GM18508 (cell line): ENCODE data around the gene MTX2.
"Not testable (repeated sequence)": the region's sequence is repeated elsewhere in the genome, so short reads cannot be mapped to it uniquely, and the experiment has no call there.

Experiments
- ATAC-seq: cut with Tn5 transposase; IDR thresholded peaks from one replicate; pipeline ENCODE4 v1.9.1; 2021; ENCODE audit warnings: moderate number of reproducible peaks; ENCODE audit not compliant: insufficient read depth, unreplicated experiment

MTX2 gene

GRCh38 chr2:176284461-176285049 is 15.3 kb downstream of the MTX2 start:
- ATAC-seq, result no peak

GRCh38 chr2:176285321-176285720 is 16.1 kb downstream of the MTX2 start:
- no peak for ATAC-seq

- no peak for ATAC-seq
These were observed 22.1 kb downstream of the MTX2 start for GRCh38 chr2:176291335-176291734.

- ATAC-seq, result peak; percentile 62
These were observed 22.6 kb downstream of the MTX2 start for GRCh38 chr2:176291809-176292283.

GRCh38 chr2:176292608-176293007 is 23.4 kb downstream of the MTX2 start:
- no peak for ATAC-seq

- no peak for ATAC-seq
These were observed 24.1 kb downstream of the MTX2 start for GRCh38 chr2:176293334-176293733.

GRCh38 chr2:176297067-176297466 is 27.8 kb downstream of the MTX2 start:
- ATAC-seq, result no peak

- ATAC-seq, result no peak
These were observed 28.5 kb downstream of the MTX2 start for GRCh38 chr2:176297737-176298136.

GRCh38 chr2:176306020-176306419 is 36.8 kb downstream of the MTX2 start:
- ATAC-seq, result not testable (repeated sequence)

- ATAC-seq, result no peak
These were observed 48.0 kb downstream of the MTX2 start for GRCh38 chr2:176317199-176317598.

GRCh38 chr2:176317623-176318065 is 48.4 kb downstream of the MTX2 start:
- no peak for ATAC-seq

GRCh38 chr2:176321916-176322315 is 52.7 kb downstream of the MTX2 start:
- no peak for ATAC-seq

- no peak for ATAC-seq
These were observed 55.6 kb downstream of the MTX2 start for GRCh38 chr2:176324862-176325261.

- ATAC-seq, result no peak
These were observed 56.5 kb downstream of the MTX2 start for GRCh38 chr2:176325732-176326131.

- no peak for ATAC-seq
These were observed 58.9 kb downstream of the MTX2 start for GRCh38 chr2:176328149-176328548.

GRCh38 chr2:176330612-176331011 is 61.4 kb downstream of the MTX2 start:
- no peak for ATAC-seq

- ATAC-seq, result no peak
These were observed 62.4 kb downstream of the MTX2 start for GRCh38 chr2:176331646-176332045.

- no peak for ATAC-seq
These were observed 65.5 kb downstream of the MTX2 start for GRCh38 chr2:176334729-176335128.

GRCh38 chr2:176338395-176338794 is 69.2 kb downstream of the MTX2 start:
- no peak for ATAC-seq

- ATAC-seq, result no peak
These were observed 70.0 kb downstream of the MTX2 start for GRCh38 chr2:176339208-176339607.

- ATAC-seq, result no peak
These were observed 87.0 kb downstream of the MTX2 start for GRCh38 chr2:176356251-176356650.

GRCh38 chr2:176364273-176364977 is 95.2 kb downstream of the MTX2 start:
- ATAC-seq, result no peak
